ENCODE results near the gene NR3C1. TPM values are rescaled to one million over a fixed set of nuclear protein-coding genes. Genes with fewer than 3 reads are reported as not detected.

The NR3C1 gene
- total RNA-seq, 1 experiment from 2014 or later, result 16.0 TPM

- no peak overlapping the region for H3K9ac ChIP-seq (ENCODE audit: low read length)
- H3K4me3 ChIP-seq (replicated peaks in 1 of 2; ENCODE audit: low read depth in 1 of 2, low read length in 2 of 2), result no peak overlapping the region
- H3K4me2 ChIP-seq (ENCODE audit: low read length), result no peak overlapping the region
- no peaks in the 10 kb centered on the region for H3K79me2 ChIP-seq (ENCODE audit: insufficient read depth, low read length)
- no peak overlapping the region for H2AFZ ChIP-seq (ENCODE audit: low read depth, low read length, poor library complexity, severe bottlenecking)
- intact Hi-C loops (cut with micrococcal nuclease), result no loop called here
- no peak for ATAC-seq
- H3K36me3 ChIP-seq (ENCODE audit: control insufficient read depth in 1 of 2, insufficient read depth in 2 of 2, low read length in 2 of 2), result no peaks in the 10 kb centered on the region; a peak in 1 of 4 replicates
- H4K20me1 ChIP-seq (ENCODE audit: insufficient read depth), result no peaks in the 10 kb centered on the region
- no peaks in the 10 kb centered on the region for H3K9me3 ChIP-seq (ENCODE audit: control insufficient read depth in 1 of 2, insufficient read depth in 1 of 2, low read depth in 1 of 2, low read length in 2 of 2)
- H3K27ac ChIP-seq (ENCODE audit: low read depth, low read length), result no peak overlapping the region
- no peaks in the 10 kb centered on the region for H3K9me2 ChIP-seq (ENCODE audit: insufficient read depth)
- RAD21 ChIA-PET (ENCODE audit: low non-redundant PET in 1 of 2, low total read pairs in 2 of 2, uncharacterized antibody in 2 of 2, unreplicated experiment in 2 of 2), result no interaction called here
- no peak for DNase-seq (ENCODE audit: low read depth, low spot score)
- H3K27me3 ChIP-seq (ENCODE audit: insufficient read depth, low read length), result no peaks in the 10 kb centered on the region
- CTCF ChIA-PET, result no interaction called here
- TF ChIP-seq CEBPB (IDR thresholded peaks at IDR 0.05; ENCODE audit: low read depth) (no peak), FOSL1 (IDR thresholded peaks at IDR 0.05; ENCODE audit: low read depth) (no peak), CTCF (IDR thresholded peaks at IDR 0.05 in 2 of 3, conservative IDR thresholded peaks at IDR 0.05 in 1 of 3; ENCODE audit: borderline replicate concordance in 1 of 3, insufficient read depth in 1 of 3, low read depth in 2 of 3, low read length in 2 of 3) (no peak), CBX3 (IDR thresholded peaks at IDR 0.05; ENCODE audit: low read depth) (no peak), POLR2A (IDR thresholded peaks at IDR 0.05; ENCODE audit: borderline replicate concordance, extremely low read depth, insufficient read depth, insufficient read length) (no peak), ZFX (IDR thresholded peaks at IDR 0.05) (no peak), SP1 (IDR thresholded peaks at IDR 0.05; ENCODE audit: low read depth) (no peak), ZNF274 (IDR thresholded peaks at IDR 0.05; ENCODE audit: low read depth, low read length) (no peak), REST (IDR thresholded peaks at IDR 0.05; ENCODE audit: low read depth) (no peak)
- BruUV-seq (replicated peaks), result no TSS peak
- peaks cover 0 to 3% of the 10 kb centered on the region in 2 experiments; a peak in 1 of 4 replicates for H3K4me1 ChIP-seq (ENCODE audit: control insufficient read depth in 1 of 2, insufficient read depth in 2 of 2, low read length in 2 of 2)
- POLR2A ChIA-PET, result no interaction called here
Observed at GRCh38 chr5:143308731-143309130, 94.8 kb downstream of the NR3C1 start.

All from HCT116 (cell line).